Panc1 (cell line): ENCODE results near the gene CDX1.

ENCODE experiments used
- POLR2AphosphoS5 ChIP-seq: IDR thresholded peaks from 2 replicates; pipeline ENCODE4 v1.6.1; 2012; ENCODE audit warnings: mild to moderate bottlenecking, low read depth, low read length, moderate library complexity
- SIN3A ChIP-seq: IDR thresholded peaks from 2 replicates; pipeline ENCODE4 v1.6.1; 2012; ENCODE audit warnings: low read depth, mild to moderate bottlenecking, low read length, moderate library complexity, borderline replicate concordance; ENCODE audit not compliant: insufficient read depth
- TF ChIP-seq, protein P1 (sequence below): fragments of 450-650 bp; IDR thresholded peaks from 2 replicates; pipeline ENCODE4 v1.5.1; 2017; ENCODE audit warnings: mild to moderate bottlenecking

DNA sequence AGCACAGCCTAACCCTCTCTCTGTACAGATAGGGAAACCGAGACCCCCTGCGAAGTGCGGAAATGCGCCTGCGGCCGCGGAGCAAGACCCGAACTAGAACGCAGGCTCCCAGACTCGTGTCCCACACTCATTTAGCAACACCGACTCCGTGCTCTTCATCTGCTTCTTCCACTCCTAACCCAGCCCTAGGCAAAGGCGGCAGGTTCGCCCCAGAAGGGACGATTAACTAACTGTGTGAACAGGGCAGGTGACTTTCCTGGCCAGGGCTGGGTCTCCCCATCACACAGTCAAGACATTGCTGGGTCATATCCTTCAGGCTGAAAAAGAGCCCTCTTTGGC lies 903 bp downstream of the CDX1 start:
- no peak for TF ChIP-seq SIN3A
- TF ChIP-seq, protein P1, sequence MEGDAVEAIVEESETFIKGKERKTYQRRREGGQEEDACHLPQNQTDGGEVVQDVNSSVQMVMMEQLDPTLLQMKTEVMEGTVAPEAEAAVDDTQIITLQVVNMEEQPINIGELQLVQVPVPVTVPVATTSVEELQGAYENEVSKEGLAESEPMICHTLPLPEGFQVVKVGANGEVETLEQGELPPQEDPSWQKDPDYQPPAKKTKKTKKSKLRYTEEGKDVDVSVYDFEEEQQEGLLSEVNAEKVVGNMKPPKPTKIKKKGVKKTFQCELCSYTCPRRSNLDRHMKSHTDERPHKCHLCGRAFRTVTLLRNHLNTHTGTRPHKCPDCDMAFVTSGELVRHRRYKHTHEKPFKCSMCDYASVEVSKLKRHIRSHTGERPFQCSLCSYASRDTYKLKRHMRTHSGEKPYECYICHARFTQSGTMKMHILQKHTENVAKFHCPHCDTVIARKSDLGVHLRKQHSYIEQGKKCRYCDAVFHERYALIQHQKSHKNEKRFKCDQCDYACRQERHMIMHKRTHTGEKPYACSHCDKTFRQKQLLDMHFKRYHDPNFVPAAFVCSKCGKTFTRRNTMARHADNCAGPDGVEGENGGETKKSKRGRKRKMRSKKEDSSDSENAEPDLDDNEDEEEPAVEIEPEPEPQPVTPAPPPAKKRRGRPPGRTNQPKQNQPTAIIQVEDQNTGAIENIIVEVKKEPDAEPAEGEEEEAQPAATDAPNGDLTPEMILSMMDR: no peak
- no peak for TF ChIP-seq POLR2AphosphoS5
